HUES64 (cell line): Measurements from ENCODE around the gene TMEM132D.

Experiments used
- H3K27ac ChIP-seq: 2 replicates; pipeline ENCODE4 v1.7.0; 2013; ENCODE audit warnings: low read depth, low read length, inconsistent platforms
- H3K27me3 ChIP-seq: 2 replicates; pipeline ENCODE4 v1.6.1; 2013; ENCODE audit warnings: mild to moderate bottlenecking, low read length; ENCODE audit not compliant: insufficient read depth
- H3K36me3 ChIP-seq: 2 replicates; pipeline ENCODE4 v1.6.1; 2013; ENCODE audit warnings: mild to moderate bottlenecking, low read length; ENCODE audit not compliant: insufficient read depth
- H3K4me1 ChIP-seq: 2 replicates; pipeline ENCODE4 v1.6.1; 2013; ENCODE audit warnings: mild to moderate bottlenecking, low read length, moderate library complexity; ENCODE audit not compliant: insufficient read depth
- H3K4me3 ChIP-seq: 2 replicates; pipeline ENCODE4 v1.5.1; 2013; ENCODE audit warnings: mild to moderate bottlenecking, low read length, moderate library complexity
- H3K9ac ChIP-seq: 2 replicates; pipeline ENCODE4 v1.6.1; 2013; ENCODE audit warnings: mild to moderate bottlenecking, low read depth, low read length
- H3K9me3 ChIP-seq: 2 replicates; pipeline ENCODE4 v1.6.1; 2013; ENCODE audit warnings: low read depth, low read length; ENCODE audit not compliant: insufficient read depth
- WGBS: fragments of 150-250, 120-280 bp; methylation state at CpG from one replicate; pipeline ENCODE4 v1.1.7; 2013; ENCODE audit warnings: missing lambda C conversion rate; 5-methylcytosine and 5-hydroxymethylcytosine counted together

TMEM132D gene

DNA sequence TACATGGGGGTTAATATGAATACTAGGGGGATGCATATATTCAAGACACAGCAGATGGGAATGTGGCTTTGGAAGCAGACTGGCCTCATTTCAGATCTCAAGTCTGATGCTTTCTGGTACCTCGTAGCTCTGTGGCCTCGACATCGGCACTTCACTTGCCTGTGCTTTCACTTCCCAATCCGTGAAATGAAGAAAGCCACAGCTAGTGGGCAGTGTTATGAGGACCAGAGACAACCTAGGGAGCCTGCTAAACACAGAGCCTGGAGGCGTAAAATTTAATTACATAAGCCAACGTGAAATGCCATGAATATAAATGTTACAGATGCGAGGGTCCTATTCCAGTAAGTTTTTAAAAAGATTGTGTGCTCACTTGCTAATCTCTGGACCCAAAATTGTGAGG, 286.0 kb downstream of the TMEM132D start:
- Histone ChIP-seq H3K4me1 (no peaks in the 10 kb centered on the region), H3K27me3 (no peaks in the 10 kb centered on the region), H3K9me3 (no peaks in the 10 kb centered on the region), H3K36me3 (no peaks in the 10 kb centered on the region), H3K9ac (no peak overlapping the region), H3K4me3 (no peak overlapping the region), H3K27ac (no peak overlapping the region)
- WGBS, result 91% methylated on average over 7 of the region's 7 CpGs

DNA sequence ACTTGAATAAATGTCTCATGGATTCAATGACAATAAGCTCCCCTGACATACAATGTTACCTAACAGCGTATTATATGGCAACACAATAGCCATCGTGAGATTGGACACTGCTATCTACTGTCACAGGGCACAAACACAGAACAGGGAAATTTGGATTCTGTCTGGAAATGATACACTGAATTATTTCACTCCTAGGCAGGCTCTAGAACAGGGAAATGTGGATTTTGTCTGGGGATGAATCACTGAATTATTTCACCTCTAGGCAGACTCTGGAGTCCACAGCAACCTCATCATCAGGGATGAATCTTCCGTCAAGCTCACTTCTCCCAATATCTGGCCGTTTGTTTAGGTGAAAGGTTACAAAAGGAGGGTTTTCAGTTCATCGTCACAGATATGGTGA, 288.8 kb downstream of the TMEM132D start:
- Histone ChIP-seq H3K4me3 (no peak overlapping the region), H3K4me1 (peaks cover 16% of the 10 kb centered on the region), H3K9me3 (no peaks in the 10 kb centered on the region), H3K27ac (no peak overlapping the region), H3K9ac (no peak overlapping the region), H3K36me3 (no peaks in the 10 kb centered on the region), H3K27me3 (no peaks in the 10 kb centered on the region)
- WGBS, result 94% methylated on average over 2 of the region's 5 CpGs

DNA sequence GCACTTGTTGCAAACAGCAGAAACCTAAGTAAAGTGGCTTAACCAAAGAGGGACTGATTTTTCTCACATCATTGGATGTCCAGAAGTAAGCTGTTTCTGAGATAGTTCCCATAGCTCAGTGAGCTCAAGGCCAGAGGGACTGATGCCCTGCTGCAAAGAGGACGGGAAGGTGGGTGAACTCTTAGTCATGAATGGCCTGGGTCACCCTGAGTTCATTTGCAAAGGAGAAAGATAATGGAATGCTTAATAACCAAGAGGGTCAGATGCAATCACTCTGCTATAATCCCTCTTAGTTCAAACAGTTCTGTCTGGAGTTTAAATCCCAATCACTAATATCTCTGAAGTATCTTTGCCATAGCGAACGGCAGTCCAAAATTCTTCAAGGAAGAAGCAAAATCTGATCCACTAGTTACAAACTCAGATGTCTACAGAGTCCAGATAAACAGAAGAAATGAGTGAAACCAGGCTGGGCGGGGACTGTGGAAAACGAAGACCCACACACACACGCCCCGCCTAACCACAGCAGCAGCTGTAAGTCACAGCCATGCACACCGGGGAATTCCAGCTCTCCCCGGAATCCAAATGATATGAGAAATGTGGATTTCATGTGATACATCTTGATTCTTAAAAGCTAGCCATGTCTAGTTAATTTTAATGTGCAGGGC, 289.5 kb downstream of the TMEM132D start:
- Histone ChIP-seq H3K36me3 (no peaks in the 10 kb centered on the region), H3K27me3 (no peaks in the 10 kb centered on the region), H3K9me3 (no peaks in the 10 kb centered on the region), H3K4me3 (no peak overlapping the region), H3K9ac (no peak overlapping the region), H3K4me1 (peaks cover 16% of the 10 kb centered on the region), H3K27ac (no peak overlapping the region)
- WGBS, result 95% methylated on average over 9 of the region's 9 CpGs

DNA sequence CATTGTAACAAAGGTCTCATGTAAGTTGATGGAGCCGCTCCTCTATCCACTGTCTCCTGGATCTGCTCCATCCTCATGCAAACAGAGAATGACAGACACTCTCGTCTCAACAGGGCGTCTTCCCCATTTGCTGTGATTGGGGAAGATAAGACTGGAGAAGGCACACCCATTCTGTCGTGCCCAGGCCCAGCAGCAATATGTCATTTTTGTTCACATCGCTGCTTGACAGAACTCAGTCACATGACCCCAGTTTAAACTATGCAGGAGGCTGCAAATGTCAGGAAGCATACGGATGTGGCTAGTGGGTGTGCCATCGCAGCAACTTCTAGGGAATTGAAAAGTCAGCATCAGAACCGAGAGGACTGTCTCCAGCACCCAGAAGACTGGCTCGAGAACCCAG, 290.5 kb downstream of the TMEM132D start:
- Histone ChIP-seq H3K4me1 (peaks cover 18% of the 10 kb centered on the region), H3K4me3 (no peak overlapping the region), H3K9ac (no peak overlapping the region), H3K9me3 (no peaks in the 10 kb centered on the region), H3K27me3 (no peaks in the 10 kb centered on the region), H3K36me3 (no peaks in the 10 kb centered on the region), H3K27ac (no peak overlapping the region)
- 88% methylated on average over 9 of the region's 9 CpGs for WGBS

DNA sequence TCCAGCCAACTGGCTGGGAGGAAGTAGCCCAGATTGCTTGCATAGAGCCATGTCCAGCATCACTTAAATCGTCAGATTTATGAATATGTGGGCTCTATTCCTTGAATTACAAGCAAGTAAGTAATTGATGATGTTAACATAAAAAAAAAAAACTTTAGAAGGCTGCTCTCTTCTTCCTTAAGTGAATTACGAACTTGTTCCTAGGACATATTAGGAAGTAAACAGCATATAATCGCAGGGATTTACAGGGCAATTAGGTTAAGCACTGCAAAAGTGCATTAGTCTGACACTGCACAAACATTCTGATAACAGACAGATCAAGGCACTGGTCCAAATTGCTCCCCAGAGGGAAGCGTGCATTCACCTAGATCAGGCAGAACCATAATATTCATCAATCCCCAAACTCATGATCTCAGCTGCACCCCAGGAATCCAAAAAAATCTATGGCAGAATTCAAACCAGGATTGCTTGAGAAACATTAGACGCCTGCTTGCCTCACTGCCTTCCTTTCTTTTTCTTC, 293.2 kb downstream of the TMEM132D start:
- Histone ChIP-seq H3K36me3 (no peaks in the 10 kb centered on the region), H3K4me1 (peaks cover 43% of the 10 kb centered on the region), H3K9me3 (no peaks in the 10 kb centered on the region), H3K27ac (no peak overlapping the region), H3K27me3 (no peaks in the 10 kb centered on the region), H3K9ac (no peak overlapping the region), H3K4me3 (no peak overlapping the region)
- WGBS, result 89% methylated on average over 5 of the region's 5 CpGs

DNA sequence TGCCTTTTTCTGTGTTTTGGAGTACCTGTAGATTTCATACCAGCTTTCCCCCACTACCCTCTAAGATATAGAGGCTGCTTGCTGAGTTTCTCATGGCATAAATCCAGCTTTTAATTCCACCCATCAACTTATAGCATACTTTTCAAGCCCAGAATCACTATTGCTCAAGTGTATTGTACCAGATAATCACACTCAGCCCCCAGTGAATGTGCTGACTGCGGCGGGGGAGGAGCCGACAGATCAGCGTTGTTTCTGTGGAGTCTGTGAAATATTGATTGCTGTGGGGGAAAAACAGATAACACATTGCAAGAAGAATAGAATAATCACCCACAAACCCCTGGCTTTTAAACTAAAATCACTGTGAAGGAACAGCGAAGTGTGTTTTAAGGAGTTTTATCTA, 296.1 kb downstream of the TMEM132D start:
- Histone ChIP-seq H3K9ac (no peak overlapping the region; the same call in 1 of the 2 replicates), H3K4me1 (peaks cover 44% of the 10 kb centered on the region), H3K4me3 (no peak overlapping the region), H3K9me3 (no peaks in the 10 kb centered on the region), H3K36me3 (no peaks in the 10 kb centered on the region), H3K27me3 (no peaks in the 10 kb centered on the region), H3K27ac (peak overlapping the region; percentile 60)
- WGBS, result 91% methylated on average over 1 of the region's 5 CpGs

DNA sequence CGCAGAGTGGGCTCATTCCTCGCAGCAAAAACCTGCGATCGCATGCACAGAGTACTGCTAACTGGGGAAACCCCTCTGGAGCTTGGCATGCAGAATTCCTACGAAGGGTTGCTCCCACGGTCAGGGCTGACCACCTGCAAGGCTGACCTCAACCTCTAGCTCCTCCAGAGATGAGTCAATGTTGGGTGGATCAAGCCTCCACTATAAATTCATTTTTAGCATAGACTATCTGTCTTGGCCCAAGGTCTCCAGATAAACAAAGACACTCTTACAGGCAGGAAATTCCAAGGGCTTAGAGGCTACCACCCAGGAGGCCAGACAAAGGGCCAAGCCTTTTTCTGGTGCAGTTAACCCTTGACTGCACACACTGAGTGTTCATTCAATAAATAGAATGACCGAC, 296.5 kb downstream of the TMEM132D start:
- peak overlapping the region; percentile 18; the same call in 1 of the 2 replicates for H3K4me3 ChIP-seq

DNA sequence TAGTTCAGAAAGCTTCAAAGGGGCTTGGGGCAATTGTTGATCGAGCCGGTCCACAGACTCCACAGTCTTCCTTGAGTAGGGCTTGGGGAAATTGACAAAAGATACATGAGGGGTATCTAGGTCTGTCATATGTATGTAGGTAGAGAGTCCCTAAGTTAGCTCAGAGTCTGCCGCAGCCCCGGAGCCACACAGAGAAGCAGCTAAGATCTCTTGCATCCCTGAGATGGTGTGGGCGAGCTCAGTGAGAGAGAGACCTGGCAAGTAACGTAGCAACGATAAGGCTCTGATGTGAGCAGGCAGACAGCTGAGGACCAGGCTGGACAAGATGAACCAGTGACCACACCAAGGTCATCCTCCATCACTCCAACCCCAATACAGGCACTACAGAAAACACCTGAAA, 297.6 kb downstream of the TMEM132D start:
- 96% methylated on average over 7 of the region's 7 CpGs for WGBS

More for the DNA sequence above, 296.5 kb downstream of the TMEM132D start:
- peaks cover 43% of the 10 kb centered on the region for H3K4me1 ChIP-seq
- H3K9me3 ChIP-seq, result no peaks in the 10 kb centered on the region
- H3K36me3 ChIP-seq, result no peaks in the 10 kb centered on the region
- peak overlapping the region; percentile 38; the same call in 1 of the 2 replicates for H3K9ac ChIP-seq
- H3K27me3 ChIP-seq, result no peaks in the 10 kb centered on the region
- peak overlapping the region; percentile 70 for H3K27ac ChIP-seq
- 51% methylated on average over 7 of the region's 7 CpGs for WGBS

DNA sequence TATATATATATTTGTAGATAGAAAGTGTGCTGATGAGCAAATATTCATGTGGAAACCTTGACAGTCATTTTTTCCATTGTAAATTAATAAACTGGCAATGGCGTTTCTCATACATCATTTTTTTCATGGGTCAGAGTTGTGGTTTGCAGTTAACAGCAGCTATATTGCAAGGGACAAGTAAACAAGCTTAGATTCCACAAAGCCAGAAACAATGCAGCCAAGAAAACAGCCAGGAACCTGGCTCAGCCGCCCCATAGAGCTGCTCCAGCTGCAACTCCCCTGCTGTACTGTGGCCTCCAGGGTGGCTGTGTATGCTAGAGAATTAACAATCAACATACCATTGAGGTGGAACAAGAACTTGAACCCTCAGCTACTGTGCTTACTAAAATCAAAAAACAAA, 298.2 kb downstream of the TMEM132D start:
- Histone ChIP-seq H3K9me3 (peaks cover 5% of the 10 kb centered on the region), H3K4me1 (peaks cover 32% of the 10 kb centered on the region), H3K27me3 (no peaks in the 10 kb centered on the region), H3K9ac (no peak overlapping the region), H3K36me3 (no peaks in the 10 kb centered on the region), H3K27ac (no peak overlapping the region), H3K4me3 (no peak overlapping the region)
- 83% methylated on average over 2 of the region's 2 CpGs for WGBS

More for the DNA sequence above, 297.6 kb downstream of the TMEM132D start:
- no peak overlapping the region for H3K4me3 ChIP-seq
- no peaks in the 10 kb centered on the region for H3K27me3 ChIP-seq
- no peak overlapping the region for H3K27ac ChIP-seq
- no peak overlapping the region for H3K9ac ChIP-seq
- H3K9me3 ChIP-seq, result no peaks in the 10 kb centered on the region
- H3K36me3 ChIP-seq, result no peaks in the 10 kb centered on the region
- peaks cover 37% of the 10 kb centered on the region for H3K4me1 ChIP-seq

DNA sequence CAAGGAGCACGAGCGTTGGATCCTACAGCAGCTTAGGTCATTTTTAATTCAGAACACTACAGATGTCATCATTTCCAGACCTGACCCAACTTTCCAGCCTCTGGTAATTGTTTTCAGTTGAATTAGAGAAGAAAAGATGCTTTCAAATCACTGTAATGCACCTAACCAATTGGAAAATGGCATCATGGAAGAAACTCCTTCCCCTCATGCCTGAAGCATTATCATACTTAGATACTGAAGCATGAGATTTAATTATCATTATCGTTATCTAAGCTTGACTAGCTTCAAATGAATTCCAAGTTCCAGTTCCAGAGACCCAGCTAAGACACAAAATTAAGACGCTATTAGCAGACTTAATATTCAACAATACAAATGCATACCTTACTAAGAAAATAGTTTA, 299.3 kb downstream of the TMEM132D start:
- WGBS, result 95% methylated on average over 4 of the region's 4 CpGs
- Histone ChIP-seq H3K27ac (no peak overlapping the region), H3K36me3 (no peaks in the 10 kb centered on the region), H3K4me3 (no peak overlapping the region), H3K9me3 (peaks cover 9% of the 10 kb centered on the region), H3K27me3 (no peaks in the 10 kb centered on the region), H3K9ac (no peak overlapping the region), H3K4me1 (peaks cover 28% of the 10 kb centered on the region)

DNA sequence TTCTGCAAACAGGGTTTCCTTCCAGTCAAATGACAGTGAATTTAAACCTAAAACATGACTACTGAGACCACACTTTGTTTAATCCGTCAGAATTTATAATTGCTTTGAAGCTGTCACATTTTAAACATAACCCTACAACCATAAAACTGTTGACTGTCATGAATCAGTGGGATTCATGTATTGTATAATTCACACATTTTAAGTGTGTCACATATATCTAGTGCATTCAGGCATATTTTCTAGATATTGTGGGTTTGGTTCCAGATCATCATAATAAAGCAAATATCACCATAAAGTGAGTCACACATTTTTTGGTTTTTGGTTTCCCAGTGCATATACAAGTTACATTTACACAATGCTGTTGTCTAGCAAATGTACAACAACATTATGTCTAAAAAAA, 304.4 kb downstream of the TMEM132D start:
- H3K9me3 ChIP-seq, result peaks cover 9% of the 10 kb centered on the region
- H3K4me1 ChIP-seq, result peaks cover 6% of the 10 kb centered on the region; the same call in 1 of the 2 replicates
- no peaks in the 10 kb centered on the region for H3K27me3 ChIP-seq
- H3K9ac ChIP-seq, result no peak overlapping the region
- no peaks in the 10 kb centered on the region for H3K36me3 ChIP-seq
- WGBS, result 100% methylated on average over 1 of the region's 1 CpG
- H3K27ac ChIP-seq, result no peak overlapping the region
- no peak overlapping the region for H3K4me3 ChIP-seq
